AG04450 (cell line): ENCODE results near the gene CSNK1G1. TPM values are rescaled to one million over a fixed set of nuclear protein-coding genes. Genes with fewer than 3 reads are reported as not detected.

Experiments
- CTCF ChIA-PET: fragments of 300-600, 350-600 bp; formaldehyde crosslinking; extraction: SDS; loops from one replicate; lab custom pipeline; 2022; ENCODE audit warnings: antibody characterized with exemption, inconsistent platforms; lab: Charles Lee
- POLR2A ChIA-PET: fragments of 350-600 bp; formaldehyde crosslinking; extraction: SDS; loops from one replicate; lab custom pipeline; 2021; ENCODE audit warnings: antibody characterized with exemption, inconsistent platforms; lab: Yijun Ruan, JAX
- DNase-seq: peaks from one replicate; pipeline ENCODE4 v3.0.0-alpha.2; 2011; ENCODE audit warnings: low read depth, low spot score
- H3K27ac ChIP-seq: one replicate; pipeline ENCODE4 v1.5.1; 2012; ENCODE audit warnings: low read depth, low read length, control low read depth
- H3K27me3 ChIP-seq: one replicate; pipeline ENCODE4 v1.6.0; 2012; ENCODE audit warnings: low read length; ENCODE audit not compliant: control insufficient read depth, insufficient read depth
- H3K4me3 ChIP-seq: 2 replicates; pipeline ENCODE4 v1.5.1; 2011; ENCODE audit warnings: mild to moderate bottlenecking, low read depth, low read length, control low read depth
- H3K9me3 ChIP-seq: 2 replicates; pipeline ENCODE4 v1.5.1; 2012; ENCODE audit warnings: low read length; ENCODE audit not compliant: control insufficient read depth, insufficient read depth
- polyA plus RNA-seq: library from polyadenylated mRNA; depleted of rRNA; stranded (reverse); fragments of >200 nt; gene quantifications from 2 replicates; pipeline ENCODE4 v1.2.3, GENCODE V29; 2011
- TF ChIP-seq, protein P1 (sequence below): IDR thresholded peaks from 2 replicates; pipeline ENCODE4 v1.5.1; 2011; ENCODE audit warnings: low read depth, low read length, control low read depth, inconsistent platforms

CSNK1G1 gene
- polyA plus RNA-seq, 1 experiment = 24.3 TPM

DNA sequence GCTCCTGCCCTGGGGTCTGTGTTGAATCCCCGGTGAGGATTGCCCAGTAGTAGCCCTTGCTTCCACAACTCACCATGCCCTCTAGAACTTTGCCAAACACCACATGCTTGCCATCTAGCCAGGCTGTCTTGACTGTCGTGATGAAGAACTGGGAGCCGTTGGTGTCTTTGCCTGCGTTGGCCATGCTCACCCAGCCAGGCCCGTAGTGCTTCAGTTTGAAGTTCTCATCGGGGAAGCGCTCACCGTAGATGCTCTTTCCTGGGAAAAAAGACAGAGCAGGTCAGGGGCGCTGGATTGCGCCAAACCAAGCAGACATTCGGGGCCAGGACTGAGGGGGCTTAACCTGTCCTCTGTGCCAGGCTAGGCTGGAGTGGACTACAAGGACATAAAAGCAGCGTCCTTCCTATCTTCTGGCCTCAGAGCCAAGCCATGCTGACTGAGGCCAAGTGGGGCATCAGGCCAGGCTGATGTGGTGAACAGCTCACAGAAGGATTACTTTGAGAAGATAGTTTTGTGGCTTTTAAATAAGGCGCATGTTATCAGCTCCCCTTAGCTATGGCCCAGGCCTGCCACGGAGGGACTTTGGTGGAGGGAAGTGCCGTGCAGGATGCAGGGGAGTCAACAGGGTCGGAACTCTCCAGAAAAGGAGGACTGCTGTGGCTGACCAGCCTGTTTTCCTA, 199.2 kb downstream of the CSNK1G1 start:
- POLR2A ChIA-PET = no interaction called here

DNA sequence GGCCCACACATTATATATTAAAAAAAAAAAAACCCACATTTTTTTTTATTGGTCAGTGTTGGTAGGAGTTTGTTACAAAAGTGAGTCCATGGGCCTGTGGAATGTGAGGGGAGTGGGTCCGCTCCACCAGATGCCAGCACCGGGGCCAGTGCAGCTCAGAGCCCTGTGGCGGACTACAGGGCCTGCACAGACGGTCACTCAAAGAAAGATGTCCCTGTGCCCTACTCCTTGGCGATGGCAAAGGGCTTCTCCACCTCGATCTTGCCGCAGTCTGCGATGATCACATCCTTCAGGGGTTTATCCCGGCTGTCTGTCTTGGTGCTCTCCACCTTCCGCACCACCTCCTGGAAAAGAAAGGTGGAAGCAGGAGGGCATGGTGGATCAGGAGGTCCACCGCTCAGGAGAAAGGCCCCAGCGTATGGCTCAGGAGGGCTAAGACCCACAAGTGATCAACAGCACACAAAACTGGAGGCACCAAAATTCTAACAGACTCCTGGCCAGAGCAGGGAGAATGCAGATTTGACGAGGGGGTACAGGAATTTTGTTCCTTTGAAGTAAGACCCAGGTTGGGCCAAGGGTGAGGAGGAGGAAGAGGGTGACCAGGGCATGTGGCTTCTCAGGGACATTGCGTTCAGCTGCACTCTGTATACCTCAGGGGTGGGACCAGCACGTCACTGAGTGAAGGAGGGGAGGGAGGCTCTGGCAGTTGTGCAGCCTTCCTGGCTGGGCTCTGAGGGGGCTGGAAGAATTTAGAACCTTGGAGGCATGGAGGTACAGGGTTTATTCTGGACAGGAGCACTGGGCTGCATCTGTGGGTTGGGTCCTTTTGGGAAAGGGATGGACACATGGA, 199.9 kb downstream of the CSNK1G1 start:
- Histone ChIP-seq H3K27ac (no peak overlapping the region), H3K27me3 (peaks cover 13% of the 10 kb centered on the region), H3K9me3 (no peaks in the 10 kb centered on the region), H3K4me3 (no peak overlapping the region)
- no peak for DNase-seq
- TF ChIP-seq, protein P1, sequence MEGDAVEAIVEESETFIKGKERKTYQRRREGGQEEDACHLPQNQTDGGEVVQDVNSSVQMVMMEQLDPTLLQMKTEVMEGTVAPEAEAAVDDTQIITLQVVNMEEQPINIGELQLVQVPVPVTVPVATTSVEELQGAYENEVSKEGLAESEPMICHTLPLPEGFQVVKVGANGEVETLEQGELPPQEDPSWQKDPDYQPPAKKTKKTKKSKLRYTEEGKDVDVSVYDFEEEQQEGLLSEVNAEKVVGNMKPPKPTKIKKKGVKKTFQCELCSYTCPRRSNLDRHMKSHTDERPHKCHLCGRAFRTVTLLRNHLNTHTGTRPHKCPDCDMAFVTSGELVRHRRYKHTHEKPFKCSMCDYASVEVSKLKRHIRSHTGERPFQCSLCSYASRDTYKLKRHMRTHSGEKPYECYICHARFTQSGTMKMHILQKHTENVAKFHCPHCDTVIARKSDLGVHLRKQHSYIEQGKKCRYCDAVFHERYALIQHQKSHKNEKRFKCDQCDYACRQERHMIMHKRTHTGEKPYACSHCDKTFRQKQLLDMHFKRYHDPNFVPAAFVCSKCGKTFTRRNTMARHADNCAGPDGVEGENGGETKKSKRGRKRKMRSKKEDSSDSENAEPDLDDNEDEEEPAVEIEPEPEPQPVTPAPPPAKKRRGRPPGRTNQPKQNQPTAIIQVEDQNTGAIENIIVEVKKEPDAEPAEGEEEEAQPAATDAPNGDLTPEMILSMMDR = no peak
- CTCF ChIA-PET = no interaction called here
- POLR2A ChIA-PET = no interaction called here

More for the DNA sequence above, 199.2 kb downstream of the CSNK1G1 start:
- peaks cover 11% of the 10 kb centered on the region for H3K27me3 ChIP-seq
- H3K4me3 ChIP-seq = no peak overlapping the region
- DNase-seq = no peak
- H3K9me3 ChIP-seq = no peaks in the 10 kb centered on the region
- TF ChIP-seq, protein P1 = no peak
- H3K27ac ChIP-seq = no peak overlapping the region
- CTCF ChIA-PET = no interaction called here

DNA sequence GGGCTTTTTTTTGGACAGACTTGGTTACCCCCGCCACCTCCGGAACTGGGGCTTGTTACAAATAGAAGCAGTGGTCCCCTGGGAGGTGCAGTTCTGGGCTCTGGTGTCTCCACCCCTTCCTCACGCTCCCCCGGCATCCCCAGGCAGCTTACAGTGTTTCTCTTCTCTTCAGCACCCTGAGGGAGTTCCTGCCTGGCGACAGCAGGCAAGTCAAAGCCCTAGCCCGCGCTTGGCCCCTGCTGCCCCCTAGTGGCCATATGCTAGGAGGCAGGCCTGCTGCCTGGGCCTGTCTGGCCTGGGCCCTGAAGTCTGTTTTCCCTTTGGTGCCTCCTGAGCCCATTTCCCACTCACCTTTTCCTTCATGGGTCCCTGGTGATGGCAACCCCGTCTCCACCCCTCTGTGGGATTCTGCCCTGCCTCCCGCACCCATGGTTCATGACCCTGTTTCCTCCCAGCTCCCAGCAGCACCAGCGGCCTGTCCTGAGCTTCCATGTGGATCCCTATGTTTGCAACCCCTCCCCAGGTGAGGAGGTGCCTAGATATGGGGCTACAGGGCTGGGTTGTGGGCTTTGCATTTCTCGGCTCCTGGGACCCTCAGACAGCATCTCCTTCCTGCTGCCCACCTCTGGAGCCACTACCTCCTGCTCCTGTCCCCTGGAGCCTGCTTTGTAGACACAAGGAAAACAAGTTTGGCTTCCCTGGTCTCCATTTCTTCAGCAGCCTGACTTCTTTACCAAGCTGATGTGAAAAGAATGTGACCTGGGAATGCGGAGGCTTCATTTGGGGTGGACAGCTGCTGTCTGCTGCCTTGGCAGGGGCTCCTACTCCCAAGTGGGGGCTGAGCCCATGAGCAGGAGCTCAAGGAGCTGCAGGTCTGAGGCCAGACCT, 202.2 kb downstream of the CSNK1G1 start:
- no peak overlapping the region for H3K4me3 ChIP-seq
- no peaks in the 10 kb centered on the region for H3K9me3 ChIP-seq
- H3K27me3 ChIP-seq = peaks cover 13% of the 10 kb centered on the region
- TF ChIP-seq, protein P1 = peak; percentile 98
- DNase-seq = peak; percentile 59
- H3K27ac ChIP-seq = peak overlapping the region; percentile 61
- ChIA-PET CTCF (interaction anchor here (0.6 to 2.7 kb wide), 21 partner anchors 8 to 672 kb away, joined by 3 to 13 read pairs (median 4); partner anchors contain the start of genes PIF1, PPIB and SNX1), POLR2A (interaction anchor here (0.8 to 2.7 kb wide), 3 partner anchors 9 to 82 kb away, joined by 3 to 19 read pairs (median 4); partner anchors contain the start of genes CIAO2A and PPIB)

DNA sequence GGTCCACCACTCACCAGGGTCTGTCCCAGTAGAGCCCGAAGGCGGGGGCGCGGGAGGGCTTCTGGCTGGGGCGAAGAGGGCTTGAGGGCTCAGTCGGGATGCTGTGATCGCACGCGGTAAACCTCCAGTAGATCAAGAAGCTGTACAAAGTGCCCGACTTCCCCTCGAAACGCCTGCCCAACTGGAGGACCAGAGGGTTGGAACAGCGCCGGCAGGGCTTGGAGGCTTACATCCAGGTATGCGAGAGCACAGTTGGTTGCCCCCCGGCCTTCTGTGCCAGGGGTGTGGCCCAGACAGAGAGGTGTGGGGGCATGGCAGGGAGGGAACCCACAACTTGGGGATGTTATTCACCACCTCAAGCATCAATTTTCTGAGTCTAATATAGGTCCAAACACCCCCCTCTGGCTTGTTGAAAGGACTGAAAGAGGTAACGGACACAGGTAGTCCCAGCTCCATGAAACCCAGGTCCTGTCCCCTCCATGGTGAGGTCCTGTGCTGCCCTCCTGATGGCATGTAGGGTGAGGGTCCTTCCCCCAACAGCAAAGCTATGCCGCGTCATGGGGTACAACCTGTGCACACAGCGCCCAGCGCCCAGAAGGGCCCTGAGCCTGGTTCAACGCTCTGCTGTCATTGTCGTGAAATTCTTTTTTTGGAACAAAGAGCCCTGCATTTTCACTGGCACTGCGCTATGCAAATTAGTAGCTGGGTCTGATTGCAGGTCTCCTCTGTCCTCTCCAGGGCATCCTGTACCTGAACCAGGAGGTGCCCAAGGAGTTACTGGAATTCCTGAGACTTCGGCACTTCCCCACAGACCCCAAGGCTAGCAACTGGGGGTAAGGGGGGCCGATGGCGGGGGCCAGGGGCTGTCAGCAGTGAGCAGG, 203.2 kb downstream of the CSNK1G1 start:
- ChIA-PET POLR2A (interaction anchor here (0.8 to 2.7 kb wide), 3 partner anchors 10 to 81 kb away, joined by 3 to 19 read pairs (median 4); partner anchors contain the start of genes CIAO2A and PPIB), CTCF (interaction anchor here (0.6 to 2.7 kb wide), 20 partner anchors 9 to 673 kb away, joined by 3 to 13 read pairs (median 4); partner anchors contain the start of genes CSNK1G1, PIF1, PPIB and SNX1)
- Histone ChIP-seq H3K9me3 (no peaks in the 10 kb centered on the region), H3K4me3 (peak overlapping the region; percentile 53; the same call in 1 of the 2 replicates), H3K27me3 (peaks cover 13% of the 10 kb centered on the region), H3K27ac (no peak overlapping the region)
- DNase-seq = no peak
- TF ChIP-seq, protein P1 = no peak
